ENCODE data around the gene GRAMD1B.

Gene GRAMD1B

DNA sequence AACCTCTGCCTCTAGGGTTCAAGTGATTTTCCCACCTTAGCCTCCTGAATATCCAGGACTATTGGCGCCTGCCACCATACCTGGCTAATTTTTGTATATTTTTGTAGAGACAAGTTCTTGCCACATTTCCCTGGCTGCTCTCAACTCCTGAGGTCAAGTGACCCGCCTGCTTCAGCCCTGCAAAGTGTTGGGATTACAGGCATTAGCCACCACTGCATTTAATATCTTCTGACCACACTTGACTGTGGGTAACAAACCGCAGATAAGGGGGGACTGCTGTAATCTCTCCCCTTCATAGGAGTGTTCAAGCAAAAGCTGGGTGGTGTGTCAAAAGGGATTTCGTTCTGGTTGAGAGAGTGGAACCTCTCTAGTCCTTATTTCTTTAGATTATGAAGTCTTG is 53.4 kb downstream of the GRAMD1B start:
- ChIA-PET POLR2A (no interaction called here), CTCF (interaction anchor here (0.9 to 3.4 kb wide), 6 partner anchors 8 to 181 kb away, joined by 3 to 20 read pairs (median 5); no protein-coding TSS in a partner anchor)
- no peak overlapping the region for H3K4me3 ChIP-seq (ENCODE audit: low read depth, low read length)
- TF ChIP-seq, protein P1, sequence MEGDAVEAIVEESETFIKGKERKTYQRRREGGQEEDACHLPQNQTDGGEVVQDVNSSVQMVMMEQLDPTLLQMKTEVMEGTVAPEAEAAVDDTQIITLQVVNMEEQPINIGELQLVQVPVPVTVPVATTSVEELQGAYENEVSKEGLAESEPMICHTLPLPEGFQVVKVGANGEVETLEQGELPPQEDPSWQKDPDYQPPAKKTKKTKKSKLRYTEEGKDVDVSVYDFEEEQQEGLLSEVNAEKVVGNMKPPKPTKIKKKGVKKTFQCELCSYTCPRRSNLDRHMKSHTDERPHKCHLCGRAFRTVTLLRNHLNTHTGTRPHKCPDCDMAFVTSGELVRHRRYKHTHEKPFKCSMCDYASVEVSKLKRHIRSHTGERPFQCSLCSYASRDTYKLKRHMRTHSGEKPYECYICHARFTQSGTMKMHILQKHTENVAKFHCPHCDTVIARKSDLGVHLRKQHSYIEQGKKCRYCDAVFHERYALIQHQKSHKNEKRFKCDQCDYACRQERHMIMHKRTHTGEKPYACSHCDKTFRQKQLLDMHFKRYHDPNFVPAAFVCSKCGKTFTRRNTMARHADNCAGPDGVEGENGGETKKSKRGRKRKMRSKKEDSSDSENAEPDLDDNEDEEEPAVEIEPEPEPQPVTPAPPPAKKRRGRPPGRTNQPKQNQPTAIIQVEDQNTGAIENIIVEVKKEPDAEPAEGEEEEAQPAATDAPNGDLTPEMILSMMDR (IDR thresholded peaks at IDR 0.05; ENCODE audit: insufficient read depth, low read length, missing control alignments) = no peak
- DNase-seq (ENCODE audit: low read depth, low spot score) = no peak

DNA sequence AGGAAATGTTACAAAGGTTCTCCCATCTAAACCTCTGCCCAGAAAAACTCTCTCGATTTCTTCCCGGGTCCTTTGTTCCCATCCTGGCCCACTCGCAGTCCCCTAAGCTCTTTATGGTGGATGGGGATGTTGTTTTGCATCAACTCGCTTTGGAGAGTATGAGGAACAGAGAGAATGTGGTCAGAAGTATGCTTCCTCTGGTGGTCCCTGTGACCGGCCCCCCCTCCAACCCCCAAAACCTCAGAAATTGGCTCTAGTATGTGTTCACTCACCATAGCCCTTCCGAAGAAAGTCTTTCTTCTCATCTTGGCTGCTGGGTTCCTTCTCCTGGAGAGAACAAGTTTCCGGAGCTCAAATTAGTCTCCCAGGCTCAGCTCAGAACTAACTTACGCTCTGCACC is 54.4 kb downstream of the GRAMD1B start:
- CTCF ChIA-PET = interaction anchor here (0.7 to 3.4 kb wide), 7 partner anchors 9 to 382 kb away, joined by 3 to 20 read pairs (median 3); no protein-coding TSS in a partner anchor
- POLR2A ChIA-PET = interaction anchor here (0.5 kb wide), 1 partner anchor 10 kb away, joined by 3 read pairs; no protein-coding TSS in a partner anchor
- no peak for DNase-seq (ENCODE audit: low read depth, low spot score)
- TF ChIP-seq, protein P1 (IDR thresholded peaks at IDR 0.05; ENCODE audit: insufficient read depth, low read length, missing control alignments) = no peak
- H3K4me3 ChIP-seq (ENCODE audit: low read depth, low read length) = no peak overlapping the region

DNA sequence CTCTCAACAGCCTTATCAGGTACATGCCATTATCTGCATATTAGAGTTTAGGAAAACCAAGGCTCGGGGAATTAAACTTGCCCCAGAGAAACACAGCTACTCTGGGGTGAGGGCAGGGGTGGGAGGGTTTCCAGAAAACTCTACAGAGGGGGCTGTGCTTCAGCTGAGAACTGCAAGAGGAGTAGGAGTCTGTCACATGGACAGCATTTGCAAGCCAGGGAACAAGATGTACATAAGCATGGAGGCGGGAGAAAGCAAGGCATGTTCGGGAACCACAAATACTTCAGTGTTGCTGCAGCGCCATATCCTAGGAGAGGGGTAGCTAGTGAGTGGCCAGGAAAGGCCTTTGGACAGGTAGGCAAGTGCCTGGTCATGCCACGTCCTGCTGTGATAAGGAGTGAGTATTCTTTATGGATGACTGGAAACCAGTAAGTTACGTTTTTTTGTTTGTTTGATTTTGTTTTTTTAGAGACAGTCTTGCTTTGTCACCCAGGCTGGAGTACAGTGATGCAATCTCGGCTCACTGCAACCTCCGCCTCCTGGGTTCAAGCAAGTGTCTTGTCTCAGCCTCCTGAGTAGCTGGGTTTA is 57.2 kb downstream of the GRAMD1B start:
- CTCF ChIA-PET = interaction anchor here (0.6 to 3.0 kb wide), 6 partner anchors 9 to 312 kb away, joined by 3 to 19 read pairs (median 9); no protein-coding TSS in a partner anchor
- POLR2A ChIA-PET = no interaction called here
- DNase-seq (ENCODE audit: low read depth, low spot score) = no peak
- H3K4me3 ChIP-seq (ENCODE audit: low read depth, low read length) = no peak overlapping the region
- TF ChIP-seq, protein P1 (IDR thresholded peaks at IDR 0.05; ENCODE audit: insufficient read depth, low read length, missing control alignments) = no peak

DNA sequence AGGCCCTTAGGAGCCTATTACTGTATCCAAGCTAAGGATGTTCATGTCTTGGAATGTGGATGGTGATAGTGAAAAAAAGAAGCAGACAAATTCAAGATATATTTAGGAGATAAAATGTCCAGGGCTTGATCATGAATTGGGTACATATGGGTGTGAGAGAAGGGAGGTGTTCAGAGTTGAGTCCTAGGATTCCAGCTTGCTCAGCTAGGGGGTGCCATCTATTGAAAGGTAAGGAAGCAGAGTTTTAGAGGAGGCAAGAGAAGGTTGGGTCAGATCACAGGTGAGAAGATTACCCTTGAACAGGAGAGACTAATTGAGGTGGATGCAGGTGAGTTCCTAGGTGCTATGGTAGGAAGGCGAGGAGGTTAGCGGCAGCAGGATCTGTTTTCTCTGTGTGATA is 60.5 kb downstream of the GRAMD1B start:
- TF ChIP-seq, protein P1 (IDR thresholded peaks at IDR 0.05; ENCODE audit: insufficient read depth, low read length, missing control alignments) = no peak
- no peak overlapping the region for H3K4me3 ChIP-seq (ENCODE audit: low read depth, low read length)
- CTCF ChIA-PET = interaction anchor here (0.7 to 7.0 kb wide), 5 partner anchors 11 to 90 kb away, joined by 3 to 45 read pairs (median 6); no protein-coding TSS in a partner anchor
- POLR2A ChIA-PET = no interaction called here
- no peak for DNase-seq (ENCODE audit: low read depth, low spot score)

DNA sequence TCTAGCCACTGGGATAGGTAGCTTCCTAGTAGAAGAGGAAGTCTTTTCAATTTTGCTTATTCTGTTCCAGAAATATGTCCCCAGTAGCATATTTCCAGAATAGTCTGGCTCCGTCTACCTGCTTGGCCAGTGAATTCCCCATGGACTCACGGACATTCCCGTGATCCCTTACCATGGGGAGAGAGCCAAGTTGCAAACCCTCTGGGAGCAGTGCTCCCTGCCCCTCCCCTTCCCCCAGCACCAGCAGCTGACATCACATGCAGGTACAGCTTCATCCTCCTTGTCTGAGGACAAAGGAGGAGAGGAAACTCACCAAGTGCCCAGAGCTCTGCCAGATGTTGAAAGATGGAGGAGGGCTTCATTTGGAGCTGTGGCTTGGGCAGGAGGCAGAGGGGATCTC is 61.2 kb downstream of the GRAMD1B start:
- ChIA-PET POLR2A (no interaction called here), CTCF (interaction anchor here (0.9 to 7.0 kb wide), 6 partner anchors 11 to 189 kb away, joined by 3 to 45 read pairs (median 9); no protein-coding TSS in a partner anchor)
- no peak for DNase-seq (ENCODE audit: low read depth, low spot score)
- TF ChIP-seq, protein P1 (IDR thresholded peaks at IDR 0.05; ENCODE audit: insufficient read depth, low read length, missing control alignments) = no peak
- no peak overlapping the region for H3K4me3 ChIP-seq (ENCODE audit: low read depth, low read length)

DNA sequence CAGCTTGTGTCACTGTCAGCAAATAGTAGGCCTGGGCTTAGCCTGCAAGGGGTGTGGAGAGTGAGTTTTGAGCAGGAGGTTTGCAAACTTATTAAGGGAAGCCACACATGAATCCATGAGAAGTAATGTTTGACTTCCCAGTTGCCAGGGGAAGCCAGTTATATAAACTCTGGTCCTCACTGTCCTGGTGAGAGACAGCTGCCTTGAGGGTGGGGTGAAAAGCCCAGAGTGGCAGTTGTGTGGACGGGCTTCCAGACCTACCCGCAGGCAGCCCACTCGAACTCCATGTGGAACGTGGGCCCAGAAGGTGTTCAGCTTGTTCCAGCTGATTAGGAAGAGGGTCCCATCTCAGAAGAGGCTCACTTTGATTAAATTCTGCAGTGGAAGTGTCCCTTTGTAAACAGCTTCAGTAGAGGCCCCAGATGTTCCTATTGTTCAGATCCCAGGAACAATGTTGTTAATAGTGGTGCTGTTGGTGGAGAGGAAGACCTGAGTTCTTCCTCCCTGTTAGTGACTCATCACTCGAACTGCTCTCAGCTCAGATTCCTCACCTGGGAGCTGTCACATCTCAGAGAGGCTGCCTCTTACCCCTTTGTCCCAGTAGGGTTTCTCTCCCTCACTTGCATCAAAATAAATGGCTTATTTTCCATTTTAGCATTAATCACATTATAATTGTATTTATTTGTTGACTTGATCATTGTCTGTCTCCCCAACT is 63.4 kb downstream of the GRAMD1B start:
- no peak for DNase-seq (ENCODE audit: low read depth, low spot score)
- CTCF ChIA-PET = interaction anchor here (0.6 to 7.0 kb wide), 11 partner anchors 10 to 192 kb away, joined by 3 to 45 read pairs (median 6); no protein-coding TSS in a partner anchor
- H3K4me3 ChIP-seq (ENCODE audit: low read depth, low read length) = no peak overlapping the region
- TF ChIP-seq, protein P1 (IDR thresholded peaks at IDR 0.05; ENCODE audit: insufficient read depth, low read length, missing control alignments) = no peak
- POLR2A ChIA-PET = interaction anchor here (1.1 kb wide), 1 partner anchor 53 kb away, joined by 4 read pairs; no protein-coding TSS in a partner anchor

Data from AG04449 (cell line).